SK-N-SH (cell line): ENCODE measurements around the gene PDZD2. TPM values are rescaled to one million over a fixed set of nuclear protein-coding genes. Genes with fewer than 3 reads are reported as not detected.

Experiments used
- CTCF ChIA-PET: fragments of 300-600, 350-600 bp; formaldehyde crosslinking; extraction: SDS; loops from one replicate; lab custom pipeline; 2021; lab: Yijun Ruan, JAX
- POLR2A ChIA-PET: fragments of 350-600 bp; sonication (Branson Sonifier 250); formaldehyde crosslinking; extraction: SDS; loops from one replicate; lab custom pipeline; 2020; ENCODE audit warnings: antibody characterized with exemption, inconsistent platforms; lab: Yijun Ruan, JAX
- DNase-seq: peaks from one replicate; pipeline ENCODE4 v3.0.0; 2012
- H2AFZ ChIP-seq: fragments of 200-600 bp; sonication (generic); 2 replicates; pipeline ENCODE4 v1.8.1; 2016; ENCODE audit warnings: antibody characterized with exemption, mild to moderate bottlenecking, low read depth
- H3F3A ChIP-seq: fragments of 200-600 bp; sonication (generic); replicated peaks from 2 replicates; pipeline ENCODE3; 2016; ENCODE audit warnings: antibody characterized with exemption, mild to moderate bottlenecking; ENCODE audit not compliant: insufficient read depth
- H3K27ac ChIP-seq, 2 experiments: fragments of 200-500 bp in 1 of 2; fragments of 200-600 bp in 1 of 2; sonication (Bioruptor generic) in 1 of 2; sonication (generic), shearing (Covaris generic) in 1 of 2; 2 replicates each; pipeline versions ENCODE4 v1.5.1 to v1.6.1; 2014 to 2016; ENCODE audit warnings: low read depth in 2 of 2, inconsistent platforms in 1 of 2, low read length in 1 of 2, mild to moderate bottlenecking in 1 of 2, mixed read lengths in 1 of 2
- H3K27me3 ChIP-seq: fragments of 200-600 bp; sonication (generic), shearing (Covaris generic); 2 replicates; pipeline ENCODE4 v1.6.1; 2016; ENCODE audit warnings: mixed run types; ENCODE audit not compliant: insufficient read depth
- H3K36me3 ChIP-seq, 2 experiments: fragments of 200-500 bp in 1 of 2; fragments of 200-600 bp in 1 of 2; sonication (Bioruptor generic) in 1 of 2; sonication (generic) in 1 of 2; replicated peaks in 1 of 2; 2 replicates each; pipeline versions ENCODE3 to v1.5.1; 2014 to 2016; ENCODE audit warnings: low read length in 1 of 2, mild to moderate bottlenecking in 1 of 2; ENCODE audit not compliant: insufficient read depth in 2 of 2, control insufficient read depth in 1 of 2
- H3K4me1 ChIP-seq, 2 experiments: fragments of 200-500 bp in 1 of 2; fragments of 200-600 bp in 1 of 2; sonication (Bioruptor generic) in 1 of 2; sonication (generic), shearing (Covaris generic) in 1 of 2; 2 replicates each; pipeline versions ENCODE4 v1.5.1 to v1.6.1; 2014 to 2016; ENCODE audit warnings: low read depth in 1 of 2, low read length in 1 of 2, mixed run types in 1 of 2; ENCODE audit not compliant: insufficient read depth in 2 of 2, control insufficient read depth in 1 of 2
- H3K4me2 ChIP-seq: fragments of 200-600 bp; sonication (generic), shearing (Covaris generic); 2 replicates; pipeline ENCODE4 v1.6.1; 2017; ENCODE audit warnings: mixed run types
- H3K4me3 ChIP-seq, 2 experiments: fragments of 200-500 bp in 1 of 2; fragments of 200-600 bp in 1 of 2; sonication (Bioruptor generic) in 1 of 2; sonication (generic), shearing (Covaris generic) in 1 of 2; 2 replicates each; pipeline versions ENCODE4 v1.5.1 to v1.8.1; 2014 to 2016; ENCODE audit warnings: low read depth in 2 of 2, inconsistent platforms in 1 of 2, low read length in 1 of 2, mild to moderate bottlenecking in 1 of 2, mixed read lengths in 1 of 2, moderate library complexity in 1 of 2
- H3K79me2 ChIP-seq: fragments of 200-600 bp; sonication (generic); 2 replicates; pipeline ENCODE4 v1.8.1; 2017; ENCODE audit warnings: mild to moderate bottlenecking; ENCODE audit not compliant: insufficient read depth
- H3K9ac ChIP-seq: fragments of 200-600 bp; sonication (generic); 2 replicates; pipeline ENCODE4 v1.6.1; 2017; ENCODE audit warnings: mixed run types
- H3K9me2 ChIP-seq: fragments of 200-600 bp; sonication (generic); 2 replicates; pipeline ENCODE4 v1.6.1; 2017; ENCODE audit warnings: mixed run types
- H3K9me3 ChIP-seq: fragments of 200-600 bp; sonication (generic); 2 replicates; pipeline ENCODE4 v1.6.1; 2017; ENCODE audit warnings: mixed run types, mild to moderate bottlenecking, moderate library complexity
- H4K20me1 ChIP-seq: fragments of 200-600 bp; sonication (generic); 2 replicates; pipeline ENCODE4 v1.6.1; 2017; ENCODE audit warnings: mild to moderate bottlenecking, mixed run types; ENCODE audit not compliant: insufficient read depth
- ELF1 ChIP-seq: IDR thresholded peaks from 2 replicates; pipeline ENCODE4 v1.4.0; 2012
- FOXJ3 ChIP-seq: sonication (generic); formaldehyde crosslinking; IDR thresholded peaks from 2 replicates; pipeline ENCODE4 v1.5.1; 2020; ENCODE audit warnings: mild to moderate bottlenecking, missing genetic modification reagents
- IRF3 ChIP-seq: fragments of 150-350 bp; IDR thresholded peaks from 2 replicates; pipeline ENCODE4 v1.6.1; 2016; ENCODE audit warnings: mild to moderate bottlenecking, low read depth, low read length
- SIN3A ChIP-seq: IDR thresholded peaks from 2 replicates; pipeline ENCODE4 v1.6.1; 2012; ENCODE audit warnings: low read depth, mild to moderate bottlenecking, low read length, moderate library complexity, borderline replicate concordance
- SMC3 ChIP-seq: IDR thresholded peaks from 2 replicates; pipeline ENCODE4 v1.6.1; 2012; ENCODE audit warnings: low read depth, low read length, improper control_type of control experiment
- WGBS: methylation state at CpG from one replicate; pipeline ENCODE4 v1.1.6; 2017; ENCODE audit warnings: low lambda C conversion rate; 5-methylcytosine and 5-hydroxymethylcytosine counted together
- polyA plus RNA-seq, 3 experiments: library from polyadenylated mRNA; depleted of rRNA; stranded (reverse); fragments of >200 nt; gene quantifications; 2 replicates each; pipeline ENCODE4 v1.2.3, GENCODE V29; 2012
- TF ChIP-seq, protein P1 (sequence below): IDR thresholded peaks from 2 replicates; pipeline ENCODE4 v1.4.0; 2012; ENCODE audit warnings: low read depth, borderline replicate concordance
- TF ChIP-seq, protein P2 (sequence below): IDR thresholded peaks from 2 replicates; pipeline ENCODE4 v1.4.0; 2012; ENCODE audit warnings: low read depth, borderline replicate concordance
- TF ChIP-seq, protein P3 (sequence below): IDR thresholded peaks from 2 replicates; pipeline ENCODE4 v1.6.1; 2012; ENCODE audit warnings: mild to moderate bottlenecking, low read depth, low read length, moderate library complexity

The PDZD2 gene
- polyA plus RNA-seq, 1 of the 3 experiments (the other 2 are of a cell fraction): 0.13 TPM

DNA sequence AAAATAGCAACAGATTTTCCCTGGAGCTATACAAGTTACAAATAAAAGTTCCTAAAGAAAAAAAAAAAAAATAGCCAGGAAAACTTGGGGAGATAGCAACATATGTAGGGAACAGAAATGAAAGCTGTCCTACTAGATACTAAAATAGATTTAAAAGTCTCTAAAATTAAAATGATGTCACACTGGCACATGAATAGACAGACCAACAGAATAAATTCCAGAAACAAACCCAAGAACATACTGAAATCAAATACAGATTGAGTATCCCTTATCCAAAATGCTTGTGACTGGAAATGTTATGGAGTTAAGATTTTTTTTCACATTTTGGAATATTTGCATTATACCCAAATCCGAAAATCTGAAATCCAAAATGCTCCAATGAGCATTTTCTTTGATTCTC, 511.4 kb downstream of the PDZD2 start (continued):
- no peak for TF ChIP-seq IRF3

DNA sequence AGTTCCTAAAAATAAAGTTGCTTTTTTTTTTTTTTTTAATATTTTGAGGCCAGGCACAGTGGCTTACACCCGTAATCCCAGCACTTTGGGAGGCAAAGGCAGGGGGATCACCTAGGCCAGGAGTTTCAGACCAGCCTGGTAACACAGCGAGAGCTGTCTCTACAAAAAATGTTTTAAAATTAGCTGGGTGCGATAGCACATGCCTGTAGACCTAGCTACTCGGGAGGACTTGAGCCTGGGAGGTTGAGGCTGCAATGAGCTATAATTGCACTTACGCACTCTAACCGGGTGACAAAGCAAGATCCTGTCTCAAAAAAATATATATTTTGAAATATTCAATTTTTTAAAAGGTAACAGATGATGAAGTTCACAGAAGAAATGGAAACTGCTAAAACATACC, 512.3 kb downstream of the PDZD2 start:
- Histone ChIP-seq H3K4me1 (peaks cover 5 to 20% of the 10 kb centered on the region in 2 experiments; a peak in 3 of 4 replicates), H3K36me3 (peaks cover 0 to 25% of the 10 kb centered on the region in 2 experiments), H2AFZ (no peak overlapping the region), H4K20me1 (peaks cover 100% of the 10 kb centered on the region), H3K4me2 (no peak overlapping the region), H3K9me2 (no peaks in the 10 kb centered on the region), H3K4me3 (no peak overlapping the region), H3K9me3 (no peaks in the 10 kb centered on the region), H3K27me3 (no peaks in the 10 kb centered on the region), H3K27ac (no peak overlapping the region), H3K9ac (no peak overlapping the region), H3F3A (peaks cover 6% of the 10 kb centered on the region), H3K79me2 (peaks cover 100% of the 10 kb centered on the region)
- CTCF ChIA-PET: interaction anchor here (0.6 to 0.9 kb wide), 3 partner anchors 15 to 269 kb away, joined by 3 read pairs; no protein-coding TSS in a partner anchor
- no peak for TF ChIP-seq ELF1
- TF ChIP-seq, protein P1, sequence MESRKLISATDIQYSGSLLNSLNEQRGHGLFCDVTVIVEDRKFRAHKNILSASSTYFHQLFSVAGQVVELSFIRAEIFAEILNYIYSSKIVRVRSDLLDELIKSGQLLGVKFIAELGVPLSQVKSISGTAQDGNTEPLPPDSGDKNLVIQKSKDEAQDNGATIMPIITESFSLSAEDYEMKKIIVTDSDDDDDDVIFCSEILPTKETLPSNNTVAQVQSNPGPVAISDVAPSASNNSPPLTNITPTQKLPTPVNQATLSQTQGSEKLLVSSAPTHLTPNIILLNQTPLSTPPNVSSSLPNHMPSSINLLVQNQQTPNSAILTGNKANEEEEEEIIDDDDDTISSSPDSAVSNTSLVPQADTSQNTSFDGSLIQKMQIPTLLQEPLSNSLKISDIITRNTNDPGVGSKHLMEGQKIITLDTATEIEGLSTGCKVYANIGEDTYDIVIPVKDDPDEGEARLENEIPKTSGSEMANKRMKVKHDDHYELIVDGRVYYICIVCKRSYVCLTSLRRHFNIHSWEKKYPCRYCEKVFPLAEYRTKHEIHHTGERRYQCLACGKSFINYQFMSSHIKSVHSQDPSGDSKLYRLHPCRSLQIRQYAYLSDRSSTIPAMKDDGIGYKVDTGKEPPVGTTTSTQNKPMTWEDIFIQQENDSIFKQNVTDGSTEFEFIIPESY: no peak
- no peak for TF ChIP-seq SMC3
- TF ChIP-seq, protein P2, sequence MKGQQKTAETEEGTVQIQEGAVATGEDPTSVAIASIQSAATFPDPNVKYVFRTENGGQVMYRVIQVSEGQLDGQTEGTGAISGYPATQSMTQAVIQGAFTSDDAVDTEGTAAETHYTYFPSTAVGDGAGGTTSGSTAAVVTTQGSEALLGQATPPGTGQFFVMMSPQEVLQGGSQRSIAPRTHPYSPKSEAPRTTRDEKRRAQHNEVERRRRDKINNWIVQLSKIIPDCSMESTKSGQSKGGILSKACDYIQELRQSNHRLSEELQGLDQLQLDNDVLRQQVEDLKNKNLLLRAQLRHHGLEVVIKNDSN: no peak
- no peak for TF ChIP-seq SIN3A
- TF ChIP-seq, protein P3, sequence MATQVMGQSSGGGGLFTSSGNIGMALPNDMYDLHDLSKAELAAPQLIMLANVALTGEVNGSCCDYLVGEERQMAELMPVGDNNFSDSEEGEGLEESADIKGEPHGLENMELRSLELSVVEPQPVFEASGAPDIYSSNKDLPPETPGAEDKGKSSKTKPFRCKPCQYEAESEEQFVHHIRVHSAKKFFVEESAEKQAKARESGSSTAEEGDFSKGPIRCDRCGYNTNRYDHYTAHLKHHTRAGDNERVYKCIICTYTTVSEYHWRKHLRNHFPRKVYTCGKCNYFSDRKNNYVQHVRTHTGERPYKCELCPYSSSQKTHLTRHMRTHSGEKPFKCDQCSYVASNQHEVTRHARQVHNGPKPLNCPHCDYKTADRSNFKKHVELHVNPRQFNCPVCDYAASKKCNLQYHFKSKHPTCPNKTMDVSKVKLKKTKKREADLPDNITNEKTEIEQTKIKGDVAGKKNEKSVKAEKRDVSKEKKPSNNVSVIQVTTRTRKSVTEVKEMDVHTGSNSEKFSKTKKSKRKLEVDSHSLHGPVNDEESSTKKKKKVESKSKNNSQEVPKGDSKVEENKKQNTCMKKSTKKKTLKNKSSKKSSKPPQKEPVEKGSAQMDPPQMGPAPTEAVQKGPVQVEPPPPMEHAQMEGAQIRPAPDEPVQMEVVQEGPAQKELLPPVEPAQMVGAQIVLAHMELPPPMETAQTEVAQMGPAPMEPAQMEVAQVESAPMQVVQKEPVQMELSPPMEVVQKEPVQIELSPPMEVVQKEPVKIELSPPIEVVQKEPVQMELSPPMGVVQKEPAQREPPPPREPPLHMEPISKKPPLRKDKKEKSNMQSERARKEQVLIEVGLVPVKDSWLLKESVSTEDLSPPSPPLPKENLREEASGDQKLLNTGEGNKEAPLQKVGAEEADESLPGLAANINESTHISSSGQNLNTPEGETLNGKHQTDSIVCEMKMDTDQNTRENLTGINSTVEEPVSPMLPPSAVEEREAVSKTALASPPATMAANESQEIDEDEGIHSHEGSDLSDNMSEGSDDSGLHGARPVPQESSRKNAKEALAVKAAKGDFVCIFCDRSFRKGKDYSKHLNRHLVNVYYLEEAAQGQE: no peak
- TF ChIP-seq FOXJ3: no peak
- DNase-seq: no peak
- POLR2A ChIA-PET: no interaction called here
- 90% methylated on average over 6 of the region's 6 CpGs for WGBS
